ENCODE measurements around the gene MCUR1. TPM values are rescaled to one million over a fixed set of nuclear protein-coding genes. Genes with fewer than 3 reads are reported as not detected.

The MCUR1 gene
- total and polyA plus RNA-seq, 9 of the 15 experiments (the other 6 are each of a cell fraction or from before 2014, with no cell fraction given) = 5.1 to 60.2 (median 41.4) TPM

- no peak for TF ChIP-seq ZNF311 (CRISPR knock-in tag; IDR thresholded peaks at IDR 0.05)
- 0 out of 4 replicates have a peak, but pooled peaks of 1 of the 2 experiments have one; percentile 7 for TF ChIP-seq TBL1XR1 (IDR thresholded peaks at IDR 0.05; ENCODE audit: low read length in 2 of 2)
- peak; percentile 92 for TF ChIP-seq POLR2H (tag; IDR thresholded peaks at IDR 0.05; ENCODE audit: low read depth)
- TF ChIP-seq NCOA6 (IDR thresholded peaks at IDR 0.05) = no peak
- TF ChIP-seq HDAC2 (IDR thresholded peaks at IDR 0.05) = no peak
- no peak for TF ChIP-seq ZNF146 (CRISPR knock-in tag; IDR thresholded peaks at IDR 0.05; ENCODE audit: unreplicated experiment)
- TF ChIP-seq NCOA4 (IDR thresholded peaks at IDR 0.05; ENCODE audit: partially characterized antibody) = no peak
- TF ChIP-seq NELFE (IDR thresholded peaks at IDR 0.05; ENCODE audit: insufficient read depth, insufficient read length) = peak; percentile 44
- no peak for TF ChIP-seq POU5F1 (IDR thresholded peaks at IDR 0.05; ENCODE audit: borderline replicate concordance, low read depth, low read length, partially characterized antibody)
- TF ChIP-seq FOXM1 (IDR thresholded peaks at IDR 0.05; ENCODE audit: low read depth) = no peak
- no peak; the same call in 1 of the 2 replicates for TF ChIP-seq FOXM1 (CRISPR knock-in tag; IDR thresholded peaks at IDR 0.05; ENCODE audit: low read depth)
- TF ChIP-seq ZNF239 (CRISPR knock-in tag; IDR thresholded peaks at IDR 0.05) = peak; percentile 5; the same call in 1 of the 2 replicates
- no peak for TF ChIP-seq BCLAF1 (IDR thresholded peaks at IDR 0.05; ENCODE audit: borderline replicate concordance in 1 of 2, control insufficient read depth in 1 of 2, low read depth in 2 of 2, low read length in 1 of 2)
- TF ChIP-seq SOX6 (IDR thresholded peaks at IDR 0.05) = peak; percentile 70
- peak; percentile 79; the same call in 1 of the 2 replicates for TF ChIP-seq FOXP1 (CRISPR knock-in tag; IDR thresholded peaks at IDR 0.05)
- no peak for TF ChIP-seq NCOA1 (IDR thresholded peaks at IDR 0.05; ENCODE audit: low read depth)
- no peak for TF ChIP-seq SNIP1 (IDR thresholded peaks at IDR 0.05; ENCODE audit: low read depth)
- no peak for TF ChIP-seq HDGF (IDR thresholded peaks at IDR 0.05)
- no peak for TF ChIP-seq ZNF232 (CRISPR knock-in tag; IDR thresholded peaks at IDR 0.05)
- TF ChIP-seq RAD21 (CRISPR knock-in tag; conservative IDR thresholded peaks at IDR 0.05 in 1 of 2, IDR thresholded peaks at IDR 0.05 in 1 of 2) = peak in 1 of 2 experiments; percentile 51; a peak in 2 of 4 replicates
- peak; percentile 27 for TF ChIP-seq CREB1 (IDR thresholded peaks at IDR 0.05)
- TF ChIP-seq CREB1 (CRISPR knock-in tag; IDR thresholded peaks at IDR 0.05) = peak; percentile 65
- TF ChIP-seq ELK3 (CRISPR knock-in tag; IDR thresholded peaks at IDR 0.05) = no peak
- TF ChIP-seq HSF4 (CRISPR knock-in tag; IDR thresholded peaks at IDR 0.05; ENCODE audit: borderline replicate concordance) = no peak
- TF ChIP-seq HDAC3 (IDR thresholded peaks at IDR 0.05; ENCODE audit: borderline replicate concordance, partially characterized antibody) = no peak
- TF ChIP-seq CXXC5 (CRISPR knock-in tag; IDR thresholded peaks at IDR 0.05) = peak; percentile 98
These were observed at the start of gene MCUR1 (continued) for GRCh38 chr6:13814176-13814937.

Data from K562 (cell line).